Measurements from ENCODE around the gene MLLT3. TPM values are rescaled to one million over a fixed set of nuclear protein-coding genes. Genes with fewer than 3 reads are reported as not detected.
"Not testable (repeated sequence)": the region's sequence is repeated elsewhere in the genome, so short reads cannot be mapped to it uniquely, and the experiment has no call there.

The MLLT3 gene
- total RNA-seq, 2 donors from 2014 or later: 5.6 to 5.7 TPM

DNA sequence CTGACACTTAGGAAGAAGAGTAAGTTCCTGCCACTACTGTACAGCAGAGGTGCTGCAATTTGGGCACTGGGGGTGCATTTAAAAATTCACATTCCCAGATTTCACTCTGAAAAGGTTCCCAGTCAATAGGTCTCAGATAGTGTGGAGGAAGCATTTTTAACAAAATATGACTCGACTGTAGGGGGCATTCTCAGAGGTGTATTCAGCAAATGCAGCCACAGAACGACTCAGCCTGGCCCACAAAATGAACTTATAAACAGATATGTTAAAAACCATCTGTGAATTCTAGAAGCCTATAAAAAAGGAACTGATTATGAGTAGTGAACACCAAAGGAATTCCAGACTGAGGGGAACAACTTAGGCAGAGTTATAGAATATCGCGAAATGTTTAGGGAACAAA, 31.1 kb downstream of the MLLT3 start:
- Histone ChIP-seq H3K27ac (no peak overlapping the region), H3K4me3 (no peak overlapping the region), H3K4me1 (no peaks in the 10 kb centered on the region), H3K27me3 (no peaks in the 10 kb centered on the region), H3K36me3 (replicated peaks in 1 of 2; ENCODE audit: insufficient read depth in 1 of 2, low read depth in 2 of 2) (no peaks in the 10 kb centered on the region), H3K9me3 (no peaks in the 10 kb centered on the region)
- intact Hi-C loops (cut with DNase I): no loop called here
- ATAC-seq (no peak), DNase-seq (no peak)
- 82% methylated on average over 4 of the region's 4 CpGs for WGBS, 2 donors
- TF ChIP-seq POLR2A (IDR thresholded peaks at IDR 0.05): no peak
- TF ChIP-seq, protein P1, sequence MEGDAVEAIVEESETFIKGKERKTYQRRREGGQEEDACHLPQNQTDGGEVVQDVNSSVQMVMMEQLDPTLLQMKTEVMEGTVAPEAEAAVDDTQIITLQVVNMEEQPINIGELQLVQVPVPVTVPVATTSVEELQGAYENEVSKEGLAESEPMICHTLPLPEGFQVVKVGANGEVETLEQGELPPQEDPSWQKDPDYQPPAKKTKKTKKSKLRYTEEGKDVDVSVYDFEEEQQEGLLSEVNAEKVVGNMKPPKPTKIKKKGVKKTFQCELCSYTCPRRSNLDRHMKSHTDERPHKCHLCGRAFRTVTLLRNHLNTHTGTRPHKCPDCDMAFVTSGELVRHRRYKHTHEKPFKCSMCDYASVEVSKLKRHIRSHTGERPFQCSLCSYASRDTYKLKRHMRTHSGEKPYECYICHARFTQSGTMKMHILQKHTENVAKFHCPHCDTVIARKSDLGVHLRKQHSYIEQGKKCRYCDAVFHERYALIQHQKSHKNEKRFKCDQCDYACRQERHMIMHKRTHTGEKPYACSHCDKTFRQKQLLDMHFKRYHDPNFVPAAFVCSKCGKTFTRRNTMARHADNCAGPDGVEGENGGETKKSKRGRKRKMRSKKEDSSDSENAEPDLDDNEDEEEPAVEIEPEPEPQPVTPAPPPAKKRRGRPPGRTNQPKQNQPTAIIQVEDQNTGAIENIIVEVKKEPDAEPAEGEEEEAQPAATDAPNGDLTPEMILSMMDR (IDR thresholded peaks at IDR 0.05): no peak

- 77 to 88% methylated on average over 7 of the region's 7 CpGs for WGBS, 2 donors
- DNase-seq (no peak), ATAC-seq (no peak)
- H3K36me3 ChIP-seq (replicated peaks in 1 of 2; ENCODE audit: insufficient read depth in 1 of 2, low read depth in 2 of 2): no peaks in the 10 kb centered on the region
- intact Hi-C loops (cut with DNase I): no loop called here
- H3K27ac ChIP-seq: no peak overlapping the region
- no peak overlapping the region for H3K4me3 ChIP-seq
- no peaks in the 10 kb centered on the region for H3K9me3 ChIP-seq
- no peaks in the 10 kb centered on the region for H3K27me3 ChIP-seq
- H3K4me1 ChIP-seq: no peaks in the 10 kb centered on the region
- TF ChIP-seq POLR2A (IDR thresholded peaks at IDR 0.05): no peak
- TF ChIP-seq, protein P1 (IDR thresholded peaks at IDR 0.05): no peak
These were observed 37.2 kb downstream of the MLLT3 start for GRCh38 chr9:20584968-20585643.

- intact Hi-C loops (cut with DNase I); H3K27ac ChIP-seq; ATAC-seq: not testable (repeated sequence)
These were observed 39.2 kb downstream of the MLLT3 start for GRCh38 chr9:20583088-20583487.

GRCh38 chr9:20582150-20582549, 40.1 kb downstream of the MLLT3 start:
- Histone ChIP-seq H3K9me3 (no peaks in the 10 kb centered on the region), H3K36me3 (replicated peaks in 1 of 2; ENCODE audit: insufficient read depth in 1 of 2, low read depth in 2 of 2) (no peaks in the 10 kb centered on the region), H3K27ac (no peak overlapping the region), H3K4me3 (no peak overlapping the region), H3K4me1 (no peaks in the 10 kb centered on the region), H3K27me3 (no peaks in the 10 kb centered on the region)
- TF ChIP-seq, protein P1 (IDR thresholded peaks at IDR 0.05): no peak
- no peak for TF ChIP-seq POLR2A (IDR thresholded peaks at IDR 0.05)
- ATAC-seq: no peak
- intact Hi-C loops (cut with DNase I): no loop called here
- WGBS, 2 donors: 83 to 86% methylated on average over 3 of the region's 3 CpGs
- DNase-seq: no peak

More at GRCh38 chr9:20583088-20583487, 39.2 kb downstream of the MLLT3 start:
- not testable (repeated sequence) for DNase-seq; H3K27me3 ChIP-seq; H3K4me3 ChIP-seq; H3K9me3 ChIP-seq; H3K36me3 ChIP-seq (replicated peaks in 1 of 2; ENCODE audit: insufficient read depth in 1 of 2, low read depth in 2 of 2); H3K4me1 ChIP-seq
- WGBS, 2 donors: 92 to 94% methylated on average over 4 of the region's 4 CpGs

GRCh38 chr9:20580673-20581072, 41.6 kb downstream of the MLLT3 start:
- Histone ChIP-seq H3K4me3 (no peak overlapping the region), H3K4me1 (no peaks in the 10 kb centered on the region), H3K27ac (no peak overlapping the region), H3K9me3 (no peaks in the 10 kb centered on the region), H3K36me3 (replicated peaks in 1 of 2; ENCODE audit: insufficient read depth in 1 of 2, low read depth in 2 of 2) (no peaks in the 10 kb centered on the region), H3K27me3 (no peaks in the 10 kb centered on the region)
- WGBS, 2 donors: 38 to 45% methylated on average over 2 of the region's 2 CpGs
- ATAC-seq: no peak
- TF ChIP-seq, protein P1 (IDR thresholded peaks at IDR 0.05): no peak
- no peak for TF ChIP-seq POLR2A (IDR thresholded peaks at IDR 0.05)
- intact Hi-C loops (cut with DNase I): no loop called here
- DNase-seq: no peak

Data from body of pancreas (tissue), 4 donors.